DMS79 (cell line): ENCODE data around the gene LHX4.

ENCODE experiments used
- DNase-seq: peaks from one replicate; lab custom pipeline; 2025; lab: John Stamatoyannopoulos, UW

LHX4 gene

DNA sequence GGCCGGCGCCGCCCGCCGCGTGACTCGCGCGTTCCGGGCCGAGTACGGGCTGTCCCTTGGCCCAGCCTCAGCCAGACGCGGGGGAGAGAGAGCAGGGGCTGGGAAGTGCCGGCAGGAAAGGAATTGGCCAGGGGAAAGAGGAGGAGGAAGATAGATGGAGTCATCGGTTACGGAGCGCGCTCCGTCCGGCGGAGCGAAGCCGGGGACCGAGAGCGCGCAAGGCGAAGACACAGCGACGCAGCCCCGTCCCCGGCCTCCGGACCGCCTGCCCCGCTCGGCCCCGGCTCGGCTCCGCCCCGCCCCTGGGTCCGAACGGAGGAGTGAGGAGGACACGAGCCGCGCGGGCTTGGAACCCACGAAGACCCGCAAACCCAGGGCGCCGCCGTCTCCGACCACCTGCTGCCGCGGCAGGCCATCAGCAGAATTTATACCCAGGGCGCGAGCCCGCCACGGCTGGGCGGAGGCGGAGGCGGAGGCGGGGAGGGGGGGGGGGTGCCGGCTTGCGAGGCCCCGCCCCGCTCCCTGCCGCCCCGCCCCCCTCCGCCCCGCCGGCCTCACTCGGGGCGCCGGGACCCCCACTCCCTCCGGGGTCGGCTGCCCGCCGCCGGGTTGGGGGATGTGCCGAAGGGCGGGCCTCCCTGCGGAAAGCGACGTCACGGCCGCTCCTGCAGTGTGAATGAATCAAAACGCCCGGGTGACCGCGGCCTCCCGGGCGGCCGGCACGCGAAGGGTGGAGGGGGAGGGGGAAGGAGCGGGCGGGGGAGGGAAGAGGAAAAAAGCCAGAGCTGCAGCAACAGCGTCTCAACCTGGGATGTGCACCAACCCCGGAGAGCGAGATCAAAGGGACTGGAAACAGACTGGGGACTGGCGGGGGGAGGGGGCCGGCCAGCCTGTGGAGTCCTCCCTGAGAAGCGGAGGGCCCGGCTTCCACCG lies at the start of gene LHX4:
TSS of gene LHX4 (plus strand) at position 782 of the 933 bp plus-strand sequence. CDS start 266 bp downstream, outside the sequence.
- no peak for DNase-seq

DNA sequence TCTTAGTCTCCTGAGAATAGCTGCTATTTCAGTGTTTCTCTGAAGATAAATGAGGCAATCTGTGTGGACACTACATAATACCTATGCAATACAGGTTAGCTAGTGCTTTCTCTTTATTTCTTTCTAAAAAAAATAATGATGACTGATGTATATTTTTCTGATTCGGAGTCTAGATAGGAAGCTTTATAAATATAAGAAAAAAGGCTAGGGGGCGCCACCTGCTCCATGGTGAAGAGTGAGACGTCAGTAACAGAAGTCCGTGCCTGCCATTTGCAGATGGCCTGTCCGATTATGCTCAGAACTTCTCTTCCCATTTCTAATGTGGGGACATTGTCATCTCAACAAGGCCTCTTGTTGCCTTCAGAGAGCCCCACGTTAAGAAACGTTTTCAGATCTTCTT lies 49.0 kb upstream of the LHX4 start:
- no peak for DNase-seq

DNA sequence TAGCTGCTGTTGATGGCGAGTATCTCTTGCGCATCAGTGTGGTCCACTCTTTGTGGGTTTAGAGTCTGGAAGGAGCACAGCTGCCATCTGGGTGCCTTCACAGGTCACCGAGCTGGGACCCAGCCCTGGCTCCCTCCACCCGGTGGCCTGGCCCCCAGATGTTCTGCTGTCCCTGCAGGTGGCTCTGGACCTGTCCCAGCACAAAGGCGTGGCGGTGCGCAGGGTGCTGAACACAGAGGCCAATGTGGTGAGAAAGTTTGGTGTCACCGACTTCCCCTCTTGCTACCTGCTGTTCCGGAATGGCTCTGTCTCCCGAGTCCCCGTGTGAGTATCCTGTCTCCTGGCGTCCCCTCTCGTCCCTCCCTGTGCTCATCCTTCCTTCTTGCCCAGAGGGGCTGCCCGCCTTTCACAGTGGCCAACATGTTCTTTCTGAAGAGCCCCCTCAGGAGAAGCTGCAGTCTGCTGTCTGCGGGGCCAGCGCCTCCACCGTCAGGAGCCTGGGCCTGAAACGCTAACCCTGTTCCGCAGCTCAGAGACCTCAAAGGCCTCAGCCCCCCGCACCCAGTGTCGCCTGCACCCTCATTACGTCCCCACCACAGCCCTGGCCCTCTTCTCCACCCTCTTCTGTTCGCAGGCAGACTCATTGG lies 47.9 kb upstream of the LHX4 start:
- DNase-seq: no peak

DNA sequence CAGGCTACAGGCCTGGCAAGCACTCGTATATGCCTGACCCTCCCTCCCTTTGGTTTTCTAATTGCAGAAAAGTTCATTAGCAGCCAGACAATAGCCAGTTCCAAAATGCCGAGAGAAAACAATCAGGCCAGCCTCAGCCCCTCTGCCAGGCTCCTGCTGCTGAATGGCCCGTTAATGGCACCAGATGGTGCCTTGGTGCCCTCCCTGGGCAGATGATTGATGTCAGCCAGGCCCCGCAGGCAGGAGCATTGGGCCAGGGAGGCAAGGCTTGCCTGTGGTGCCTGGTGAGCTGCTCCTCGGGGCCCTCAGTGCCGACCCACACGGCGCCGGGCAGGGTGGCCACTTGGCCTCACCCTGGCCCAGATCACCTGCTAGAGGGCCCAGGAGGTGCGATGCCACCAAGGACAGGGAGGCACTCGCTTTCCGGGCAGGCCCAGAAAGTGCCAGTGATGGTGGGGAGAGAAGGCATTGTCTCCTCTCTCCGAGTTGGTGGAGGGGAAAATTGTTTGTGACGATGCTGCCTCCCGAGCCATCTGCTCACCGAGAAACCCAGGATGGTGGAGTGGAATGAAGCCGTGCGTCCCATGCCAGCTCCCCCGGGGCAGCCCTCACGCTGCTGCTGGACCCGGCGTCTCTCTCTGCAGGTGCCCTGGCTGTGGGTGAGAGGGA lies 47.3 kb upstream of the LHX4 start:
- DNase-seq: no peak

DNA sequence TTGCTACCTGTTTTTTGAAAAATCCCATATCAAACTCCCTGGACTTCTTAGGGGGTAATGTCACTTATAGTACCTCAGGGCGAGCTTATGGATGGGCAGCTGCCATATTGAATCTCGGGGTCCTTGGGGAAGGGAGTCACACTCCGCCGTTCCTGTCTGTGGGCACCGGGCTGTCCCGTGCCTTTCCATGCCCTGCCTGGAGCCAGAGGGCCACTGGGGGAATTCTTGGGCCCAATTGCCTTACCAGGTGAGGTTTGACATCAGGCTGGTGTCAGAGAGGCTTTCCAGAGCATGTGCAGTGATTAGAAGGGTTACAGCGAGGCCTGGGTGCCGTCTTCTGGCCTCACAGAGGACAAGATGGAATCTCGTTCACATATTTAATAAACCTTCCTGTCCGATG lies 46.6 kb upstream of the LHX4 start:
- DNase-seq: no peak

DNA sequence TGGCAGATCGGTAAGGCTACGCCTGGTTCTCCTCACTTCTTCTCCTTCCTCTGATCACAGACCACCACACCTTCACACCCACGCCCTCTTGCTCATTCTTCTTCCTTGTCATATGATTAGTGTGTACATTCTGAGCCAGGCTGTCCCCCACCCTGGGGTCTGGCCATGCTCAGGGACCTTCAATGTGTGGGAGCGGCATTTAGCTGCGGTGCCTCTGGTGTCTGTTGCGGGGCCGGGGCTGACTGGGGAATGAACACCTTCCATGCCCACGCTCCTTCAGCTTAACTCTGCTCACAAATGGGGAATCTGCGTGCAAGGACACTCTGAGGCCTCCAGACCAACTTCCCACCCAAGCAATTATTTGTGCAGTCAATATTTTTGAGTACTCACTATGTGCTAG lies 46.0 kb upstream of the LHX4 start:
- DNase-seq: no peak

DNA sequence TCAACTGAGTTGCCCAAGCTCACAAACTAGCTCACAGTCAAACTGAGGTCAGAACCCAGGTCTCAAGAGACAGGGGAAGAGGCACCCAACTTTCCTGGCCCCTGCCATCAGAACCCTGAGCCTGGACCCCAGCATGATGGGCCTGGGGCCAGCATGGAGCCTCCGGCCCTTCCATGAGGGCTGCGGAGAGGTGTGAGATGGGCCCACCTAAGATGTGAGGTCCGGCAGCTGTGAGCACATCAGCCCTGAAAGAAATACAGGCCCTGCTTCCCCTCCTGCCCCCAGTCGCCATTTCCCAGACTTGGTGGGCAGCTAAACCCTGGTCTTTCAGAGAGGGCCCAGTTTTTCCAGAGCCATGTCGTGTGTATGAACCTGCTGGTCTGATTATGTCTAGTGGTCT lies 44.8 kb upstream of the LHX4 start:
- no peak for DNase-seq

DNA sequence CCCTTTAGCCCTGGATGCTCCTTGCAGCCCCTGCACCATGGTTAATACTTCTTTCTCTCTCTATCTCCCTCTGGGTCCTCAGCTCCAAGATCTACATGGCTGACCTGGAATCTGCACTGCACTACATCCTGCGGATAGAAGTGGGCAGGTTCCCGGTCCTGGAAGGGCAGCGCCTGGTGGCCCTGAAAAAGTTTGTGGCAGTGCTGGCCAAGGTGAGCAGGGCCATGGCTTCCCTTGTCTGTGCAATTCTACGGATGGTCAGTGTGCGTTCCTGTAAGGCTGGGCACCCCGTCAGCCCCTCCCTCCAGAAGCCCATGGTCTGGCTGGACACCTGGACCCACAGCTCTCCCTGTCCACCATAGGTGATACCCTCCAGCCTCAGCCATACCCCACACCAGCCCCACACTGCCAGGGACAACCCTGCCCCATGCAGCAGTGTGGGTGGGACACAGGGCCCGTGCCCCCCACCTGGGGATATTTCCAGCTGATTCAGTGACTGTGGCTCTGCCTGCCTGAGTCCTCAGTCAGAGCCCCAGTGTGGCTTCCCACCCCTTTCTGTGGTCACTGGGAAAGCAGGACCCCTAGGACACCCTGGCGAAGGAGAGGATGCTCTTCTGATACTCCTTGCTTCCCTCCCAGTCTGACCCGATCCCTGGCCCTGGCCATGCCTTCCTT lies 44.0 kb upstream of the LHX4 start:
- no peak for DNase-seq

DNA sequence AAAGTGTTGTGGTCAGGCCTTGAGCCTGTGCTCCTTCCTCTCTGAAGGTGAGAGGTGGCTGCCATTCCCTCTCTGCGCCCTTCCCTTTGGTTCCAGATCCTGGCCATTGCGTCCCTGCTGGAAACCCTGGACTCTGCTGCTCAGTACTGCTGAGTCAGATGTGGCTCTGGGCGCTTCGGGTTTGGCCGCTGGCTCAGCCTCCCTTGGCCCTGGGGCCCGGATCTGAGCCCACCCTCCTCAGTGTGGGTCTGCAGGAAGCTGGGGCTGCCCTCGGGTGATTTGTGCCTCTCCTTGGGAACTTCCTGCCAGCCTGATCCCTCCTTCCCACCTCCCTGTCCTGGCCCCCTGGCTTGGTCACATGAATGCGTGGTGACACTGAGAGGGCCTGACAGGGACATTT lies 43.2 kb upstream of the LHX4 start:
- DNase-seq: no peak

DNA sequence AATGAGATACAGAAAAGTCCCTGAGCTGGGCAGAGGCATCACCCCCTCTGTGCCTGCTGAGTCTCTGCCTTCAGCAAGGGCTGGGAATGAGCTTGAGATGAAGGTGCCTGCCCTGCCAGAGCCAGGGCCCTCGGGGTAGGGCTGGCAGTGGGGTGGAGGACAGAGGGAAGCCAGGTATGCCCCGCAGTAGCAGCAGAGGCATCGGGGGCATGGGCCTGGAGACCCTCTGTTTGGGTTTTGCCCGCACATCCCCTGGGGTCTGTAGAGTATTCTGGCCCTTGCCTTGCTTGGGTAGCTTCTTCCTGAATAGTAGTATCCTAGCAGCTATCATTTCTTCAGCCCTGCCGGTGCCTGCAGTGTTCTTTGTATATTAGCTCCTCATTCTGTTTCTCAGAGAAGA lies 42.4 kb upstream of the LHX4 start:
- DNase-seq: no peak

DNA sequence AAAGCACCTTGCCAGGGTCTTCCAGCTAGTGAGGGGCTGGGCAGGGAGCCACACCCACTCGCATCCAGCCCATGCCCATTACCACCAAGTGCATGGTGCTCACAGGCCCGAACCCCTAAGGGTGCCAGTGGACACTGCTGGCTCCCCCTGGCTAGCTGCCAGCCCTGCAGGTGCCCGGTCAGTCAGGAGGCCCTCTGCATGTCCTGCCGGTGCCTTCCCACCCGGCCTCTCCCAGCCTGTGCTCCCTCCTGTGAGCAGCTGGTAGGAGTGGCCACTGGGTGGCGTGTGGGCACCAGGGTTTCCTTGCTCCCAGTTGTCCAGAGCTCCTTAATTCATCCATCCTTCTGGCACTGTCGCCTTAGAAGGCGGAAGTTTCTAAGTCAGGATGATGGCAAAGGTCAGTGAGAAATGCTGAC lies 42.0 kb upstream of the LHX4 start:
- peak; percentile 60 for DNase-seq

DNA sequence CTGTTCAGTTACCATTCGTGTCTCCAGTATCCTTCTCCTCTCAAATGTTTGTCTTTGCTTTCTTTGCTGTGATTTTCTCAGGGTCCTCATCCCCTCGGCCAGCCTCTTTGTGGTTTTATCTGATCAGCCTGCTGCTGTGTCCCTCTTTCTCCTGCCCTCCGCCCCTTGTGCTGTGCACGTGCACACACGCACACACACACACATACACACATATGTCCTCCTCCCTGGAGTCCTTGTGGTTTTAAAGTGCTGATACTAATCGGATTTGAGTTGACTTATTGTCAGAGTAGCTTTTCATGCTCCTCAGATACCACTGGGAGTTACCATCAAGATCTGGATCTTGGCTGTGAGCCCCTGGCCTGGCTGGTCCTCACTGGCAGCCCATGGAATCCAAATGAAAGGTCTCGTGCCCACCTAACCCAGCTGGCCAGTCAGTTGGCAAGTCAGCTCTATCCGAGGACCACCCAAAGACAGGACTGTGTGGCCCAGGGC lies 41.3 kb upstream of the LHX4 start:
- DNase-seq: peak; percentile 63

DNA sequence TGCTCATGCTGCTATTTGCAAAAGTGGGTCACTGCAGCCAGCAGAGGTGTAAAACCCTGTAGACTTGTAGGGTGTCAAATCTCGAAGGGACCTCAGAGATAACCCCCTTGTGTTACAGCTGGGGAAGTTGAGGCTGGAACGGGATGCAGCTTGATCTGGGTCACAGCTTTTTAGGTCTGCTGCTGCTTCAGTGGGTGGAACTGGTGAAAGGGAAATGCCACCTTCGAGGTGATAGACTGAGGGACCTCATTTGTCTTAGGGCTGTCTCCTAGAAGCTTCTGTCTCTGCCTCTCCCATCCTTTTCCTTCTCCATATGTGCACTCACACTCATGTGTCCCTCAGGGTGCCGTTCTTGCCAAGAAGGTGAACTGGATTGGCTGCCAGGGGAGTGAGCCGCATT lies 40.0 kb upstream of the LHX4 start:
- DNase-seq: no peak

DNA sequence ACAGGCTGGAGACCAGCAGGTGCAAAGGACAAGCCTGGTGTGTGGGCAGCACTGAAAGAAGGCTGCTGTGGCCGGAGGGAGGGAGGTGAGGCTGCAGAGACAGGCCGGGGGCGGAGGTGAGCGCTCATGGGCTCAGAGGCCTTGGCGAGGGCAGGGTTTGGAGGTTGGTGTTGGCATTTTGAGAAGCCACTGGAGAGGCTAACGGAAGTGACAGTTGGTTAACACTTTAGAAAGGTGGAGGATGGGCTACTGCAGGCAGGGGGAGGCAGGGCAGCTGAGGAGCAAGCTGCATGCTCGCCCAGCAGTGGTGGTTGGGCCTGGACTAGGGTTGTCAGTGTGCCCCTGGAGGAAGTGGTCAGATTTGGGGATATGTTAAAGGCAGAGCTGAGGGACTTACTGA lies 37.9 kb upstream of the LHX4 start:
- DNase-seq: no peak

DNA sequence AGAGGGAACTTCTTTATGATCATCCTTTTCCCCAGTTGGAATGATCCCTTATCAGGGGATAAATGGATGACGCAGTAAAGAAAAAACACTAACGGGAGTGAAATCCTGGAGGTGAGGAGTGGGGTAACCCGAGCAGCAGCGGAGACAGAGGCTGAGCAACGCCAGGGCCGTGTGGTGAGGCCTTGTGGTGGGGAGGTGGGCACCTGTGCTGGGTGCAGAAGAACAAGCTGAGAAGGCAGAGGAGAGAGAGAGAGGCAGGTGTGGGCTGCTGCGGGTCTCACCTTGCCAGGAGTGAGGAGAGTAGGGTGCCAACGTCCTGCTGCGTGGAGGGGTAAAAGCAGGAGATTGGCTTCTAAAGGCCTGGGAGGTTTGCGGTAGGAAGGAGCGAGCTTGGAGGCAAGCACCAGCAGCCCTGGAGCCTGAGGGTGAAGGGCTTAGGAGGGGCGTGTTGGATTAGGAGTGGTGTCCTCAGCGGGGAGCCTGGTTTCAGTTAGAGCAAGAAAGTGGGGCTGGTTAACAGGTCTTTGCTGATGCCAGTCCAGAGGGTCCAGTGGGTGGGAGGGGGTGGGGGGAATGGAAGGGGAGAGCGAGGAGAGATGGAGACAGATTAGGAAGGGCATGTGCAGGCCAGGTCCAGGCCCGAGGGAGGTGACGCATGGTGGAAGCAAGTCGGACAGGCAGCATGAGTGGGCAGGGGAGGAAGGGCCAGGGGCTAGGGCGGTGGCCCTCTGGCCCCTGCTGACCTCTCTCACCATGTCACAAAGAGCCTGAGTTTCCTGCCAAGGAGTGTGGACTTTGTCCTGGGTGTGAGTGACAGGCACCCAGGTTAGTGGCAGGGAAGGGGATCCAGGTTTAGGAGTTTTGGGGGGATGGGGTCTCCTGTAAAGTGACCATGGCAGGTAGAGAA lies 36.7 kb upstream of the LHX4 start:
- DNase-seq: no peak

DNA sequence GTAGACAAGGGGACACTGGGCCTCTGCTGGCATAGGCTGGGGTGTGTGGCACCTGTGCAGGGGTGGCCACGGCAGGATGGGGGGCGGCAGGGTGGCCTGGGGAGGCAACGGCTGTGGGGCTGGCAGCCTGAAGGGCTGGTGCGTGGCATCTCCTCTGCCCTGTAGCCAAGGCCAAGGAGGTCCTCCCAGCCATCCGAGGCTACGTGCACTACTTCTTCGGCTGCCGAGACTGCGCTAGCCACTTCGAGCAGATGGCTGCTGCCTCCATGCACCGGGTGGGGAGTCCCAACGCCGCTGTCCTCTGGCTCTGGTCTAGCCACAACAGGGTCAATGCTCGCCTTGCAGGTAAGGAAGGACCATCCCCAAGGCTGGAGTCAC lies 36.0 kb upstream of the LHX4 start:
- DNase-seq: no peak

DNA sequence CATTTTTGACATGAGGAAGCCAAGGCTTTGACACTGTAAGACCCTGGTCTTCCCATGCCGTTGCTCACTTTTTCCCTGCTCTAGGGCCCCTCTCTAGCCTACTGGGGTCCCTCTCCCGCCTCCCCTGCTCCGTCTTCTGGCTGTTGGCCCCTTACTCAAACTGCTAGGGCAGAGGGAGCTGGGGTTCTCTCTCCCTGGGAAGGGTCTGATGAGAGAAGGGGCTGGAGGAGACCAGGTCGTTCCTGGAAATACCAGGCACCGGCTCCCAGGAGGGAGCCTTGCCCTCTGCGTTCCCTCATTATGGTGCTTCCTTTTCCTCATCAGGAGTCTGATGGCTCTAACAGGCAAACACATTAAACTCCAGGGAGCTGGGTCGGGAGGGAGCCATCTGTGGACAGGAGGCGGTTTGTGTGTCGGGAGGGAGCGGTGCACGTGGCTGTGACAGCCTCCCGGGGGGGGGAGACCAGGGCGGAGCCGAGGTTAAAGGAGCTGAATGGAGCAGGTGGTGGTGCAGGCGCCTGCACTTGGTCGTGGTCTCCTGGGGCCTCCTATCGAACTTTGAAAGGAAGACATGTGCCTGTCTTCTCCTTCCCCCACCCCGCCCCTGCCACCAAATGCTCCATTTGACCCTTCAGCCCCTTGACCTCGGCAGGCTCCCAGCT lies 35.4 kb upstream of the LHX4 start:
- DNase-seq: no peak

DNA sequence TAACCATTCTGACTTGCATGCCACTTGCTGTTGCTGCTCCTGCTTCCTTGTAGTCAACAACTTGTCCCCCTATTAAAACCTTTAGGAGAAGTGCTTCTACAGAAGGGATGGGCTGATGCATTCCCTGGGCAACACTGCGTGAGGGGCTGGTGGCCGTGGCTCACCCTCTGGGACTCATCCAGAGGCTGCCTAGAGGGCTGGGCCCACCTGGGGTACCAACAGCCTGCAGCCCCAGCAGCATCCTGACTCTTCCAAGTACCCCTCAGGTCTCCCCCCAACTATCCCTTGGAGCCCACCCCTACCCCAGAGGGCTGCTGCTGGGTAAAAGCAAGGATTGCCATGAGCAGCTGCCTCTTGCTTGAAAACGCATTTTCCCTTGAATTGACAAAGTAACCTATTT lies 34.7 kb upstream of the LHX4 start:
- DNase-seq: no peak

DNA sequence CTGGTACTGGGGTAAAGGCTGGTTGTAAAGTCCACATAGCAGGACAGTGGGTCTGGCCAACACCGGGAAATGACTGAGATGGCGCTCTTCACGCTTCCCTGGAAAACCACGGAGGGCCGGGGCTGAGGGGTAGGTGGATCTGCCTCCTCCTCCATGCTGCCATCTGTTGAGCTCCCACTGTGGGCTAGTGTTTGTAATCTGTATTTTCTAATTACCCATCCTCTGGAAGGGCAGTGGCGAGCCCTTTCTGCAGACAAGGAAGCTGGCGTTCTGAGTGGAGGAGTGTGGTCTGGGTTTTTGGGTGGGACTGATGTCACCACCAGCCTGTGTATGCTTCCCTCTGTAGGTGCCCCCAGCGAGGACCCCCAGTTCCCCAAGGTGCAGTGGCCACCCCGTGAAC lies 34.1 kb upstream of the LHX4 start:
- DNase-seq: no peak

DNA sequence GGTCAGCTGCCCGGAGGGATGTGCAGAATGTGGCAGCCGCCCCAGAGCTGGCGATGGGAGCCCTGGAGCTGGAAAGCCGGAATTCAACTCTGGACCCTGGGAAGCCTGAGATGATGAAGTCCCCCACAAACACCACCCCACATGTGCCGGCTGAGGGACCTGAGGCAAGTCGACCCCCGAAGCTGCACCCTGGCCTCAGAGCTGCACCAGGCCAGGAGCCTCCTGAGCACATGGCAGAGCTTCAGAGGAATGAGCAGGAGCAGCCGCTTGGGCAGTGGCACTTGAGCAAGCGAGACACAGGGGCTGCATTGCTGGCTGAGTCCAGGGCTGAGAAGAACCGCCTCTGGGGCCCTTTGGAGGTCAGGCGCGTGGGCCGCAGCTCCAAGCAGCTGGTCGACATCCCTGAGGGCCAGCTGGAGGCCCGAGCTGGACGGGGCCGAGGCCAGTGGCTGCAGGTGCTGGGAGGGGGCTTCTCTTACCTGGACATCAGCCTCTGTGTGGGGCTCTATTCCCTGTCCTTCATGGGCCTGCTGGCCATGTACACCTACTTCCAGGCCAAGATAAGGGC lies 33.5 kb upstream of the LHX4 start:
- no peak for DNase-seq
